Right cardiac atrium (tissue), 5 donors: ENCODE results near the gene MICU1. TPM values are rescaled to one million over a fixed set of nuclear protein-coding genes. Genes with fewer than 3 reads are reported as not detected.
"Not testable (repeated sequence)": the region's sequence is repeated elsewhere in the genome, so short reads cannot be mapped to it uniquely, and the experiment has no call there.

Source experiments
- ATAC-seq, 2 donors: fragments of 200-7000 bp; cut with Tn5 transposase; one replicate each; pipeline versions ENCODE4 v1.8.0 to v1.9.1; 2020; ENCODE audit warnings: moderate library complexity in 2 of 2, mild to moderate bottlenecking in 1 of 2
- DNase-seq, 3 donors: peaks; one replicate each; pipeline ENCODE4 v3.0.0-alpha.2; 2020
- H3K27ac ChIP-seq: one replicate; pipeline ENCODE4 v1.5.1; 2013; ENCODE audit warnings: mild to moderate bottlenecking, low read length, control low read depth, moderate library complexity
- H3K27me3 ChIP-seq: one replicate; pipeline ENCODE4 v1.6.1; 2013; ENCODE audit not compliant: control insufficient read depth, insufficient read depth
- H3K4me1 ChIP-seq: one replicate; pipeline ENCODE4 v1.6.1; 2013; ENCODE audit warnings: low read length; ENCODE audit not compliant: control insufficient read depth, insufficient read depth
- H3K4me3 ChIP-seq: one replicate; pipeline ENCODE4 v1.5.1; 2013; ENCODE audit warnings: low read length, control low read depth
- H3K9me3 ChIP-seq: one replicate; pipeline ENCODE4 v1.6.1; 2013; ENCODE audit warnings: low read length; ENCODE audit not compliant: control insufficient read depth
- WGBS: extraction: QIAGEN DNeasy Blood & Tissue Kit; methylation state at CpG from one replicate; pipeline ENCODE4 v1.1.7; 2013; 5-methylcytosine and 5-hydroxymethylcytosine counted together
- intact Hi-C, 4 donors: fragments of 100-400 bp; cut with DNase I; formaldehyde crosslinking; loops; one replicate each; pipeline versions ENCODE4 v1.11.0 to v1.14.0; 2022 to 2023
- polyA plus RNA-seq: library from polyadenylated mRNA; stranded (reverse); fragments of 200-250 nt; gene quantifications from one replicate; pipeline ENCODE4 v1.2.3, GENCODE V29; 2013
- total RNA-seq, 4 donors: library from RNA; stranded (reverse); fragmentation: NEBNext Ultra II Directional; extraction: Animal tissue kit (Norgen Biotek cat#: 25700); gene quantifications; one replicate each; pipeline ENCODE4 v1.2.1, GENCODE V29; 2021
- donor health status: healthy with polysubstance abuse.
- donor health status: DM: no; HTN: yes; CAD: no.
- donor health status: DM: no; HTN: no; CAD: no.
- donor health status: DM: no; HTN: yes; CAD: no; lungs with severe emphysema.
- donor health status: DM: yes; HTN: yes; CAD: no.

The MICU1 gene
- total and polyA plus RNA-seq, 5 donors = 35.3 to 51.2 (median 42.0) TPM

GRCh38 chr10:72326665-72327603 lies 298.9 kb downstream of the MICU1 start:
- not testable (repeated sequence) for H3K27ac ChIP-seq, H3K9me3 ChIP-seq, H3K4me3 ChIP-seq, ATAC-seq, H3K27me3 ChIP-seq
- peak in 1 of 3 donors; percentile 65 for DNase-seq
- peaks cover 19% of the 10 kb centered on the region for H3K4me1 ChIP-seq
- 87% methylated on average over 32 of the region's 32 CpGs for WGBS
- intact Hi-C loops = loop anchor here in 2 of 4 donors (10.0 kb wide), 2 partner anchors 52 to 102 kb away; partner anchors contain the start of gene DDIT4 (in 2 of the 2)

- H3K4me1 ChIP-seq, H3K4me3 ChIP-seq, H3K9me3 ChIP-seq, H3K27me3 ChIP-seq: not testable (repeated sequence)
- ATAC-seq = peak; percentile 53 to 76
- peak overlapping the region; percentile 58 for H3K27ac ChIP-seq
- intact Hi-C loops = loop anchor here in 2 of 4 donors (10.0 kb wide), 2 partner anchors 51 to 101 kb away; partner anchors contain the start of gene DDIT4 (in 2 of the 2)
- 52% methylated on average over 49 of the region's 49 CpGs for WGBS
- DNase-seq = peak; percentile 85 to 92 (median 91)
These were observed 300.4 kb downstream of the MICU1 start for GRCh38 chr10:72325243-72326175.

GRCh38 chr10:72323771-72324191 lies 302.1 kb downstream of the MICU1 start:
- DNase-seq (peak in 1 of 3 donors; percentile 61), ATAC-seq (no peak)
- Histone ChIP-seq H3K9me3 (no peaks in the 10 kb centered on the region), H3K27me3 (no peaks in the 10 kb centered on the region), H3K27ac (no peak overlapping the region), H3K4me1 (peaks cover 11% of the 10 kb centered on the region), H3K4me3 (no peak overlapping the region)
- WGBS = 76% methylated on average over 12 of the region's 12 CpGs
- intact Hi-C loops = loop anchor here in 2 of 4 donors (10.0 kb wide), 2 partner anchors 49 to 99 kb away; partner anchors contain the start of gene DDIT4 (in 2 of the 2)

- peak in 2 of 3 donors; percentile 7 to 47 for DNase-seq
- Histone ChIP-seq H3K4me3 (no peak overlapping the region), H3K27ac (no peak overlapping the region), H3K27me3 (no peaks in the 10 kb centered on the region), H3K9me3 (no peaks in the 10 kb centered on the region), H3K4me1 (peaks cover 11% of the 10 kb centered on the region)
- intact Hi-C loops = loop anchor here in 2 of 4 donors (10.0 kb wide), 2 partner anchors 48 to 98 kb away; partner anchors contain the start of gene DDIT4 (in 2 of the 2)
- no peak for ATAC-seq
- 95% methylated on average over 10 of the region's 10 CpGs for WGBS
These were observed 302.6 kb downstream of the MICU1 start for GRCh38 chr10:72323108-72323749.

GRCh38 chr10:72322280-72323058 lies 303.4 kb downstream of the MICU1 start:
- Histone ChIP-seq H3K9me3 (no peaks in the 10 kb centered on the region), H3K4me1 (peaks cover 7% of the 10 kb centered on the region), H3K4me3 (no peak overlapping the region), H3K27ac (no peak overlapping the region), H3K27me3 (no peaks in the 10 kb centered on the region)
- intact Hi-C loops = loop anchor here in 2 of 4 donors (10.0 kb wide), 2 partner anchors 48 to 98 kb away; partner anchors contain the start of gene DDIT4 (in 2 of the 2)
- 91% methylated on average over 16 of the region's 16 CpGs for WGBS
- DNase-seq (peak in 2 of 3 donors; percentile 3 to 52), ATAC-seq (no peak)

- WGBS = 87% methylated on average over 3 of the region's 3 CpGs
- Histone ChIP-seq H3K4me1 (peaks cover 7% of the 10 kb centered on the region), H3K4me3 (no peak overlapping the region), H3K9me3 (no peaks in the 10 kb centered on the region), H3K27ac (no peak overlapping the region), H3K27me3 (no peaks in the 10 kb centered on the region)
- DNase-seq (no peak), ATAC-seq (no peak)
- intact Hi-C loops = loop anchor here in 2 of 4 donors (10.0 kb wide), 2 partner anchors 47 to 97 kb away; partner anchors contain the start of gene DDIT4 (in 2 of the 2)
These were observed 303.9 kb downstream of the MICU1 start for GRCh38 chr10:72322030-72322279.

GRCh38 chr10:72321248-72322029 lies 304.4 kb downstream of the MICU1 start:
- Histone ChIP-seq H3K4me3 (no peak overlapping the region), H3K9me3 (no peaks in the 10 kb centered on the region), H3K4me1 (peaks cover 8% of the 10 kb centered on the region), H3K27ac (peak overlapping the region; percentile 87), H3K27me3 (no peaks in the 10 kb centered on the region)
- intact Hi-C loops = loop anchor here in 2 of 4 donors (10.0 kb wide), 2 partner anchors 47 to 97 kb away; partner anchors contain the start of gene DDIT4 (in 2 of the 2)
- 79% methylated on average over 13 of the region's 13 CpGs for WGBS
- ATAC-seq (no peak), DNase-seq (peak in 2 of 3 donors; percentile 5 to 52)

- intact Hi-C loops = loop anchor here in 2 of 4 donors (10.0 kb wide), 2 partner anchors 46 to 96 kb away; partner anchors contain the start of gene DDIT4 (in 2 of the 2)
- ATAC-seq (peak; percentile 34 to 62), DNase-seq (peak in 2 of 3 donors; percentile 75 to 82)
- 19% methylated on average over 12 of the region's 12 CpGs for WGBS
- no peaks in the 10 kb centered on the region for H3K27me3 ChIP-seq
- H3K4me1 ChIP-seq = peaks cover 15% of the 10 kb centered on the region
- no peaks in the 10 kb centered on the region for H3K9me3 ChIP-seq
- no peak overlapping the region for H3K4me3 ChIP-seq
- peak overlapping the region; percentile 87 for H3K27ac ChIP-seq
These were observed 305.1 kb downstream of the MICU1 start for GRCh38 chr10:72320676-72321247.
